ENCODE measurements around the gene TNFRSF8.

TNFRSF8 gene

GRCh38 chr1:12060500-12060899 is 2.6 kb upstream of the TNFRSF8 start:
- DNase-seq (ENCODE audit: low read depth) = no peak

GRCh38 chr1:12064073-12064969 is 1.2 kb downstream of the TNFRSF8 start:
- DNase-seq (ENCODE audit: low read depth) = no peak

GRCh38 chr1:12065872-12066271 is 2.8 kb downstream of the TNFRSF8 start:
- no peak for DNase-seq (ENCODE audit: low read depth)

GRCh38 chr1:12067900-12068821 is 5.1 kb downstream of the TNFRSF8 start:
- DNase-seq (ENCODE audit: low read depth) = no peak

DNA sequence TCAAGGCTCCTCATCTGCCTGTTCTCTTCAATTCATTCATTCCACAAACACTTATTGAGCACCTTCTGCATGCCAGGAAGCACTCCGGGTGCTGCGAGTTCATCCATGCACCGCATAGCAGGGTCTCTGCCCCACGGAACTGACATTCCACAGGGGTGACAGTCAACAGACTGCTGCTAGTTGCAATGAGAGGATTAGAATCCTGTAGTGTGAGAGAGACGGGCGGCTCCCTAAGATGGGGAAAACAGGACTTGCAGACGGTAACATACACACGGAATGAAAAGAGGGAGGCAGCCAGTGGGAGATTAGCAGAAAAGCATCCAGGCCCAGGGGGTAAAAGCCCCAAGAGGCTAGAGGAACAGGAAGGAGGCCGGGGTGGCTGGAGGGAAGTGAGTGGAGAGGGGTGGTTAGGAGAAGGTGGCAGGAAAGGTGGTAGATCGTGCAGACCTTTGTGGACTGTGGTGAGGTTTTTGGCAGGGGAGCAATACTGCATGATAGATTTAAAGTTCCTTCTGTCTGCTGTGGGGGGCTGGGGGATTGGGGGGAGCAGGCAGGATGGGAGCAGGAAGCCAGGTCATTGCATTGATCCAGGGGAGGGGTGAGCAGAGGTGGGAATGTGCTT is 6.6 kb downstream of the TNFRSF8 start:
- DNase-seq (ENCODE audit: low read depth) = no peak

DNA sequence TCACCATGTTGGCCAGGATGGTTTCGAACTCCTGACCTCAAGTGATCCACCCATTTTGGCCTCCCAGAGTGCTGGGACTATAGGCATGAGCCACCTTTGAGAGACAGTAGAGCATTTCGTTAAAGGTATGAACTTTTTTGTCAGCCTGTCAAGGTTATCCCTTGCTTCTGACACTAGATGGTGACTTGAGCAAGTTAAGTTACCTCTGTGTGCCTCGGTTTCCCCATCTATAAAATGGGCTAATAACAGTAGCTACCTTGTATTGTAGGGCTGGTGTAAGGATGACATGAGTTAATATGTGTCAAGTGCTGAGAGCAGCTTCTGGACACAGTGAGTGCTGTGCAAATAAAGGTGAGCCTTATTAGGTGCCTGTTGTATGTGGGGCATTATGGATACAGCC is 8.8 kb downstream of the TNFRSF8 start:
- no peak for DNase-seq (ENCODE audit: low read depth)

DNA sequence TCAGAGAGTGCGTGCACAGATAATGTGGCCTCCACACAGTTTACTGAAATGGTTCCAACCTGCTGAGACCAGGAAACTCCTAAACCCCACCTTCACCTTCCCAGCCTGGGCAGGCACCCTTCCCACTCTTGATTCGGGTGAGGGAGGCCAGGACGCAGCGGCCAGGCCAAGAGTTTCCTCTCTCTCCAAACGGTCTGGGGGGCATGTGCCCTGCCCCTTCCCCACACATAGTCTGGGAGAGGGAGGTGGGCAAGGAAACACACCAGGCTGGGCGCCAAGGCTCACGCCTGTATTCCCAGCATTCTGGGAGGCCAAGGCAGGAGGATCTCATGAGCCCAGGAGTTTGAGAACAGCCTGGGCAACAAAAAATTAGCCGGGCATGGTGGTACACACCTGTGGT is 9.6 kb downstream of the TNFRSF8 start:
- no peak for DNase-seq (ENCODE audit: low read depth)

DNA sequence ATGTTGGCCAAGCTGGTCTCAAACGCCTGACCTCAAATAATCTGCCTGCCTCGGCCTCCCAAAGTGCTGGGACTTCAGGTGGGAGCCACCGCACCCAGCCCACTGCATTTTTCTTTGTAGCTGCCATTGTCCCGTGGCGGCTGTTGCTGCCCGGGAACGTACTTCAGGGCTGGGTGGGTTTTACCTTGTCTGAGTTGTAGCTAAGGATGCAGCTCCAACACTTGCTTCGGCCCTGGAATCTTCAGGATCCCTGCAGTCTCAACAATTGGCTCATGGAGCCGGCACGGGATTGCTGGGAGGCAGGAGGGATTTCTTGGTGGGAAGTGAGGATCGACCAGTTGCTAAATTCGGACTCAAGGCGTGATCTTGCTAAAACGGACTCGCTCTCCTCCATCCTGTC is 10.7 kb downstream of the TNFRSF8 start:
- no peak for DNase-seq (ENCODE audit: low read depth)

DNA sequence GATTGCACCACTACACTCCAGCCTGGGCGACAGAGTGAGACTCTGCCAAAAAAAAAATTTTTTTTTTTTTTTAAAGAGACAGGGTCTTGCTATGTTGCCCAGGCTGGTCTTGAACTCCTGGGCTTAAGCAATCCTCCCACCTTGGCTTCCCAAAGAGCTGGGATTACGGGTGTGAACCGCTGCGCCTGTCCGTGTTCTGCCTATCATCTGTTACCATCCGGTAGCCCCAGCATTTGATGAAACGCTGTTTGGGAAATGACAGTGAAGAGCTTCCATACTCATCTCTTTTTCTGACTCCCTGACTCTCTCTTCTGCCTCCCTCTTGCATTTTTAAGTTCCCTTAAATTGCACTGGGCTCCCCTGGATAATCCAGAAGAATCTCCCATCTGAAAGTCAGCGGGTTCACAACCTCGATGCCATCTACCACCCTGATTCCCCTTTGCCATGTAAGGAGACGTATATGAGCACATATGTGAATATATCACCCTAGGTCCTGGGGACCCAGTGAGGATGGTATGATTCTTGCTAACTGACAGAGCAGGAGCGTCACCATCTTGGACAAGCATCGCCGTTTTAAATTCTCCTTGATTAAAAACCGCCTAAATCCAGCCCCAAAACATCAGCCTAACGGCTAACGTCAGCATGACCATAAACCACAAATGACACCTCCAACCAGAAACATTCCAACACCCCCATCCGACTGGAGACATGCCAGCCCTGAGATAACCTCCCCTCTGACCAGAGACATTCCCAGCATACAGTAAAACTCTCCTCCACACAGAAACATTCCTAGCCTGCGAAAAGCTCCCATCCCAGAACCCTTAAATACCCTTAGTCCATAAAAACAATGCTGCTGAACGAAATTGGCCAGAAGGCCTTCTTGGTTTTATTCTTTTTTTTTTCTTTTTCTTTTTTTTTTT is 12.4 kb downstream of the TNFRSF8 start:
- DNase-seq (ENCODE audit: low read depth) = no peak

DNA sequence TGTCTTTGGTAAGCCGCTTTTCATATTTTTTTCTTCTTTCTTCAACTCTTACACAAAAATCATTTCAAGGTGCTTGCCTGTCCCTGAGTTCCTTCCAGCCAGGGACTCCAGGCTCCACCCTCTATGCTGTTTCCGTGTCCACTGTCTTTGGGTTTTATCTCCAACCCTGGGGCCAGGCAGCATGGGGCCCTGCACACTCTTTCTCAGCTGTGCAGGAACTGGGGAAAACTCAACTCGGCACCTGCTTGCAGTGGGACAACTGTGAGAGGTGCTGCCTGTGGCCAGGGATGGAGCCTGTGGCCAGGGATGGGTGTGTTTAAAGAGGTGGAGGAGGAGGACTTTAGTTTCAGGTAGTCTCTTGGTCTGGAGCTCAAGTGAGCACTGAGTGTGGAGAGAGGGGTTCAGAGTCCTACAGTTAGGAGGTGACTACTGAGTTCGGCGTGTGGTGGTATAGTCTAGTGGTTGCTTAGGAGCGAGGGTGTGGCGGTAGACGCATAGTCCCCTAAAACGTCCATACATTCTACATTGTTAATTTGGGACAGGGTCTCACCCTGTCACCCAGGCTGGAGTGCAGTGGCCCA is 13.4 kb downstream of the TNFRSF8 start:
- no peak for DNase-seq (ENCODE audit: low read depth)

- no peak for DNase-seq (ENCODE audit: low read depth)
These were observed 15.5 kb downstream of the TNFRSF8 start for GRCh38 chr1:12078575-12078937.

GRCh38 chr1:12078938-12079861 is 16.1 kb downstream of the TNFRSF8 start:
- DNase-seq (ENCODE audit: low read depth) = peak; percentile 30

- DNase-seq (ENCODE audit: low read depth) = no peak
These were observed 17.1 kb downstream of the TNFRSF8 start for GRCh38 chr1:12080156-12080555.

DNA sequence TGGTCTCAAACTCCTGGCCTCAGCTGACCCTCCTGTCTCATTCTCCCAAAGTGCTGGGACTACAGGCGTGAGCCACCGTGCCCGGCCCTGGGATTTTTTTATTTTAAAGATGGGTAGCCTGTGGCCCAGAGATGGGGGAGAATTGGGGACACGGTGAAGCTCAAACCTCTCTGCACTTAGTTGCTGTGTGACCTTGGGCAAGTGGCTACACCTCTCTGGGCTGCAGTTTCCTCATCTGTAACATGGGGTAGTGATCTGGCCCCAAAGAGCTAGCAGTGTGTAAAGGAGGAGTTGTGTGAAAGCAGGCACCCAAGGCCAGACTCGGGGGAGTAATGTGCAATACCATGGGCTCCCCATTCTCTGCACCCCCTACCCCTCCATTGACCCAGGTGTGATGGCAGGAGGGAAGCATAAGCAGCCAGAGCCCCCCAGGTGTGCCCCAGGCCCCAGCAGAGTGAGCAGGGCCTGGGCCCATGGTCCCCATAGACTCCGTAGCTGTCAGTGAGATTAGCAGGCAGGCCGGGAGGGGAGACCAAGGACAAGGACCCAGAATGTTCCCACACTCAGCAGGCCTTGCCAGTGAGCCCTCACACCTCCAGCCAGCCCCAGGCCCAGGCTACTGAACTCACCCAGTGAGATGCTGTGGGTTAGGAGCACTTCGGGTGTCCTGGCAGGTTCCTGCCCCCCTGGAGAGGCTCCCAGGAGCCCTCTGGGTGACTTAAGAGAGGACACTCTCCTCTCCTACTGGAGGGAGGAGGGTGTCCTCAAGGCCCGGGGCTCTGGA is 17.9 kb downstream of the TNFRSF8 start:
- no peak for DNase-seq (ENCODE audit: low read depth)

DNA sequence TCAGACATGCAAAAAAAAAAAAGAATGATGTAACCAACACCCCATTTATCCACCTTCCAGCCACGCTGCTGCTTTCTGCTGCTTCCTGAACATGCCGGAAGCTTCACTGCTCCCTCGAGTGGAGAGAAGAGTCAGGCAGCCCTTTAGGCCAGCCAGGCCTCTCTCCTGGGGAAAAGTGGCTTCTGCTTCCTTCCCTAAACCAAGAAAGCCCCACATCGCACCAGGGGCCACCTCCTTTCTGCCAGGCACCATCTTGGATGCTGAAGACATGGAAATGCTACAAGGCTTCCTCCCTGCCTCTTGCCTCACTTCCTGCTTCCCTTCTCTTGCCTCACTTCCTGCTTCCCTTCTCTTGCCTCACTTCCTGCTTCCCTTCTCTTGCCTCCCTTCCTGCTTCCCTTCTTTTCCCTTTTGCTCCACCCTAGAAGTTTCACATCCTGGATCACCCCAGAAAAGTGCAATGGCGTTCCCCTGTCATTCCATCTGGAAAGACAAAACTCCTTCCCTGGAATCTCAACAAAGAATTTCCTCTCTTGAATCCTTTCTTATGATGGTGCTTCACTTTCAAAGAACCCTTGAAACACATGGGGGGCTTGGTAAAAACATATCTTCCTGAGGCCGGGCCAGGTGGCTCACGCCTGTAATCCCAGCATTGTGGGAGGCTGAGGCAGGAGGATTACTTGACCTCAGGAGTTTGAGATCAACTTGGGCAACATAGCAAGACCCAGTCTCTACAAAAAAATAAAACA is 18.7 kb downstream of the TNFRSF8 start:
- DNase-seq (ENCODE audit: low read depth) = no peak

DNA sequence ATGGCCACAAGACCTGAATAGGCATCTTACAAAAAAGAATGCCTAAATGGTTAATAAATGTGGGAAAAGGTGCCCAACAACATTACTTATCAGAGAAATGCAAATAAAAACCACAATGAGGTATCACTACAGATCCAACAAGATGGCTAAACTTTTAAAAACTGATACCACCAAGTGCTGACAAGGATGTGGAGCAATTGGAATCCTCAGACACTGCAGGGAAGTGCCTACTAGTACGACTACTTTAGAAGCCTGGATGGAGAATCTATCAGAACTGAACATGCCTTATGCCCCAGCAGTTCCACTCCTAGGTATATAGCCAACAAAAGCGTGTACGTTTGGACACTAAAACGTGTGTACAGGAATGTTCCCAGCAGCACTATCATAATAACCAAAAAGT is 19.9 kb downstream of the TNFRSF8 start:
- no peak for DNase-seq (ENCODE audit: low read depth)

- DNase-seq (ENCODE audit: low read depth) = no peak
These were observed 20.7 kb downstream of the TNFRSF8 start for GRCh38 chr1:12083766-12084165.

- no peak for DNase-seq (ENCODE audit: low read depth)
These were observed 22.6 kb downstream of the TNFRSF8 start for GRCh38 chr1:12085643-12086260.
